CD4-positive, alpha-beta T cell treated with Interleukin-15 for 1 hour (primary cell): ENCODE measurements around the gene PER2.
"Not testable (repeated sequence)": the region's sequence is repeated elsewhere in the genome, so short reads cannot be mapped to it uniquely, and the experiment has no call there.

Source experiments
- DNase-seq: peaks from one replicate; pipeline ENCODE4 v3.0.0-alpha.2; 2020

PER2 gene

GRCh38 chr2:238310721-238311120, 22.3 kb upstream of the PER2 start:
- not testable (repeated sequence) for DNase-seq

- no peak for DNase-seq
Observed at GRCh38 chr2:238308177-238308576, 19.8 kb upstream of the PER2 start.

GRCh38 chr2:238306672-238306998, 18.2 kb upstream of the PER2 start:
- no peak for DNase-seq

DNA sequence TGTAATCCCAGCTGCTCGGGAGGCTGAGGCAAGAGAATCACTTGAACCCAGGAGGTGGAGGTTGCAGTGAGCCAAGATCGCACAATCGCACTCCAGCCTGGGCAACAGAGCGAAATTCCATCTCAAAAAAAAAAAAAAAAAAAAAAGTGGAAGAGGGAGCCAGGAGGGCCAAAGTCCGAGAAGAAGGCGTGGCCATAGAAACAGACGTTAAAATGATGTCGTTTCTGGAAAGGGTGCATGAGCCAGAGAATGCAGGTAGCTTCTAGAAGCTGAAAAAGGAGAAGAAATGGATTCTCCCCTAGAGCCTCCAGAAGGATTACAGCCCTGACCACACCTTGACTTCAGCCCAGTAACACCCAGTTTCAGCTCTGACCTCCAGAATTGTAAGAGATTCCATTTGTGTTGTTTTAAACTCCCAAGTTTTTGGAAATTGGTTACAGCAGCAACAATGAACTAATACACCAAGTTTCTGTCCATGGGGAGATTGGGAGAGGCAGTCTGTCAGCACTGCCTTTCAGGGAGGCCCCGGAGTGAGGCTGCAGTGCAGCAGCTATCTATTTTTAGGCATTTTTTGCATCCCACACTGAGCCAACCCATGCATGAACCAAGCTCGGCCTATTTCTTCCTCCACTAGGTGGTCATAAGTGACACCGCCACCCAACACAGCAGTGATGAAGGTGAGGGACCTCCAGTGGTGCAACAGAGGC, 17.7 kb upstream of the PER2 start:
- DNase-seq, result no peak

GRCh38 chr2:238305092-238305862, 16.9 kb upstream of the PER2 start:
- no peak for DNase-seq

DNA sequence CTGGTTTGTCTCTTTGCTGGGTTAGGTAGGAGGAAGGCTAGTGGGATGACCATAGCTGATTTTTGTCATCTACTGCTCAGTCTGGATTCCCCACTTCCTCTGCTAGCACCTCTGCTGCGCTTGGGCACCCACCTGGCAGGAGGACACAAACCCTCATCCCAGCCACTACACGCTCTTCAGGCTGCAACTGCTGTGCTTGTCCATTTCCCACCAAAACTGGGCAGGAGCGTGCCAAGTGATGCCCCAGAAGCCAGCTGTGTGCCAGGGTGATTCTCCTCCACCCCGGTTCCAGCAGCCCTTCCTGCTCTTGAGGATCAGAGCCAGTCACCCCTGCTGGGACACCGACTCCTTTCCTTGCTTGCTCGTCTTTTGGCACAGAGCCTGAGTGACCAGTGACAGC, 15.7 kb upstream of the PER2 start:
- DNase-seq, result no peak

- DNase-seq, result no peak
Observed at GRCh38 chr2:238302751-238303150, 14.3 kb upstream of the PER2 start.

- no peak for DNase-seq
Observed at GRCh38 chr2:238302087-238302486, 13.7 kb upstream of the PER2 start.

DNA sequence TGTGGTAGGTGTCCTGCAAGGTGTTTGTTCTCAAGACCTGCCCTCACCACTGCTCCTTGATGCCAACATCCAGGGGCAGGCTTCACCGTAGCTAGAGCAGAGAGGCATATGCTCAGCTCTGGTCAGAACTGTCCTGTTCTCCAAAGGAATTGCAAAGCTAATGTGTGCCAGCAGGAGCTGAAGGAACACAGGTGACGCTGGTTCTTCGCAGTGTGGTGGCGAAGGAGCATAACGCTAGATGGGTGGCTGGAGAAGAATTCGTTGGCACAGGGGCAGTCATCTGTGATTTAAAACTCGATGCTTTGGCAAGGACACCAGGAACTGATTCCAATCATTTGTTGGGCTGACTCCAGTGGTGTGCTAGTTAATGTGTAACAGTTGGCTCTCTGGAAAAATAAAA, 11.4 kb upstream of the PER2 start:
- no peak for DNase-seq

- peak; percentile 7 for DNase-seq
Observed at GRCh38 chr2:238296638-238297457, 8.4 kb upstream of the PER2 start.

DNA sequence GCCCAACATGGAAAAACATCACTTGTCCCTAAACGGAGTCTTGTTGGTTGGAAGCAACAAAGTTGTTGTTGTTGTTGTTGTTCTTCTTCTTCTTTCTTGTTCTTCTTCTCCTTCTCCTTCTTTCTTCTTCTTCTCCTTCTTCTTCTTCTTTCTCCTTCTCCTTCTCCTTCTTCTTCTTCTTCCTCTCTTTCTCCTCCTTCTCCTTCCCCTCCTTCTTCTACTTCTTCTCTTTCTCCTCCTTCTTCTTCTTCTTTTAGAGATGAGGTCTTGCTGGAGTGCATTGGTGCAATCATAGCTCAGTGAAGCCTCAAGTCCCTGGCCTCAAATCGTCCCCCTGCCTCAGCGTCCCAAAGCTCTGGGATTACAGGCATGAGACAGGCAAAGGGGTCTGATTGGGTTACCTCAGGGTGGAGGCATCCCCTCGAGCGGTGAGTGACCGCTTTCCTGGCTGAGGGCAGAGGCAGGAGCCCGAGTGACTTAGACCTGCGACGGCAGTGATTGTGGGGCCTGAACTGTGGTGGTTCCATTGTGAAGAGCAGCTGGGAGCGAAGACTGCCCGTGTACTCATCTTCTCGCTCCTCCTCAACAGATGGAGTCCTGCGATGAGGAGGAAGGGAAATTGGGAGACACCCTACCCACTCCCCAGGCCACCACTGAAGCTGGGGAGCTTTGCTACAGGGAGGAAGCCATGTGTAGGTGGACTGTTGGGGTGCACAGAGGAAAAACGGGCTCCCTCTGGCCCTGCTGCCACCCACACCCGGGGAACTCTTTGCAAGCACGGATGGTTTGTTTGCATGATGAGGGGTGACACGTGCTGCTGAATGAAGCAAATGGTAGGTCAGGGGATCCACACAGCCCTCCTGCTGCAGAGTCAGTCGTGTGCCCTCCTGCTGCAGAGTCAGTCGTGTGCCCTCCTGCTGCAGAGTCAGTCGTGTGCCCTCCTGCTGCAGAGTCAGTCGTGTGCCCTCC, 7.0 kb upstream of the PER2 start:
- DNase-seq, result peak; percentile 6

DNA sequence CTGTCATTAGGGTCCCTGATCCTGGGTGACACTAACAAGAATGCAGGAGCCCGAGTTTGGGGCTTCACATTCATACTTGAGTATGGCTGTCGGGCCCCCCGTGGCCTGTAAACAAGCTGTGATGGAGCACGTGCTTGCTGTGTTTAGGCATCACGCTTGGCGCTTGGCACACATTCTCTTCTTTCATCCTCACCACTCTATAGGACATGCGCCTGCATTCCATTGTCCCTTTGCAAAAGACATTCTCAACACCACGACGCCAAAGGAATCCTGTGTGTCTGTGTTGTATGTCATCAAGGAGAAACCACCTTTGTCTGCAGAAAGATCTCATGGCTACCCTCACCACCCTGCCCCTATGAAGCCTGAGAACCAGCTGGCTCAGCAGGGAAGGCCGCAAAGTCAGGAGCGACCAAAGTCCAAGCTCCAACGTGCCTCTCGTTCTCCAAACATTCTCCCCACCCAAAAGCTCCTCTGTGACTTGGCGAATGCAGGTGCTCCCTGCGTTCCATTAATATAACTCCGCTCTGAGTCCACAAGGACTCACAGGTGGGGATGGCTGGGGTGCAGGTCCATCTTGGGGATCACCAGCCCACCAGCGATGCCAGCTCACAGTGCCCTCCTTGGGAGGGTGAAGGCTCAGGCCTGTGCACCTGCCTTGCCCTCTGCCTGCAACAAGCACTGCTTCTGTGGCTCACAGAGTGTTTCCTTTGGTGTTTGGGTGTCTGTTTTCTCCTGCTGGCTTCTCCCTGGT, 6.2 kb upstream of the PER2 start:
- no peak for DNase-seq

GRCh38 chr2:238294046-238294392, 5.6 kb upstream of the PER2 start:
- DNase-seq, result no peak

- peak; percentile 2 for DNase-seq
Observed at GRCh38 chr2:238291550-238292281, 3.3 kb upstream of the PER2 start.

GRCh38 chr2:238290715-238291549, 2.5 kb upstream of the PER2 start:
- DNase-seq, result peak; percentile 7

DNA sequence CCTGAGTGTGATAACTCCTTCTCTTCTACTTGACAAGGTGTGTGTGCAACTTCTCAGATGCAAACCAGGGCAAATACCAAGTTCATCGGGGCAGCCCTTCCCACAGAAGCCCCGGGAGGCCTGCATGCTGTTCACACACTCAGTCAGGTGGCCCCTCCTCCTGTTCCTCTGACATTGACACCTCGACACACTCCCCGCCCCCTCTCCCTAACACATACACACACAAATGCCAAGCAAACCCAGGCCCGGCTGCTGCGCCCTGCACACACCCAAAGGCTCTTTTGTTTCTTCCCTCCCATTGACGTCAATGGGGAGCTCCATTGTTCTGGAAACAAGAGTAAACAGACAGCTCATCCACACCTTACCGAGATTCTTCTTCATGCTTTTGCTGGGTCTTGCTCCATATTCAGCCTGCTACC, 1.7 kb upstream of the PER2 start:
- DNase-seq, result peak; percentile 63

DNA sequence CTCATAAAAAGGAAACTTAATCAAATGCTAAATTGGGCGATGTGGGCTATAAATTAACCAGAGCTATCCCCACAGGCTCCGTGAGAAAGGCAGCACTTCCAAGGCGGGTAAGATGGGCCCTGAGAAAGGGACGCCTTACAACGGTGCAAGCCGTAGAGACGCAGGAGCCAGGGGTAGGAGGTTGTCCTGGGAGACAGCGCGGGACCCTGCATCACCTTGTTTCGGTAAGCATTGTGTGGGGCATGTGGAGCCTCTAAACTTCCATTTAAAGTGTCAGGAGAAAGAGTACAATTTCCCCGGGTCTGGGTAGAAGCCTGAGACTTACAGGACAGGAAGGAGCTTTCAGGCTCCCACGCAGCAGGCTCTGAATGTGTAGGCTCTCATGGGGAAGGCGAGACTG, 1.2 kb upstream of the PER2 start:
- DNase-seq, result no peak

- peak; percentile 99 for DNase-seq
Observed at GRCh38 chr2:238288650-238289573, 502 bp upstream of the PER2 start.
